ENCODE data around the gene DHRSX. TPM values are rescaled to one million over a fixed set of nuclear protein-coding genes. Genes with fewer than 3 reads are reported as not detected.

The DHRSX gene
- total and polyA plus RNA-seq, 2 of the 13 experiments (the other 11 are each of a cell fraction or from before 2014, with no cell fraction given): 15.5 to 24.3 TPM

GRCh38 chrX:2391869-2392606 lies 108.7 kb downstream of the DHRSX start (continued):
- TF ChIP-seq PAXIP1 (CRISPR knock-in tag; conservative IDR thresholded peaks at IDR 0.05) (0 out of 2 replicates have a peak, but pooled peaks have one; percentile 12), ERF (CRISPR knock-in tag; IDR thresholded peaks at IDR 0.05) (peak; percentile 57; the same call in 1 of the 2 replicates), ZNF644 (CRISPR knock-in tag; IDR thresholded peaks at IDR 0.05; ENCODE audit: low read depth) (0 out of 2 replicates have a peak, but pooled peaks have one; percentile 41), JUND (CRISPR knock-in tag; IDR thresholded peaks at IDR 0.05) (peak; percentile 61; the same call in 1 of the 2 replicates), CBX1 (IDR thresholded peaks at IDR 0.05; ENCODE audit: low read depth) (peak; percentile 61), ATF3 (CRISPR knock-in tag; IDR thresholded peaks at IDR 0.05) (peak; percentile 75; the same call in 1 of the 2 replicates), CEBPG (CRISPR knock-in tag; IDR thresholded peaks at IDR 0.05) (peak; percentile 91), ZBTB40 (IDR thresholded peaks at IDR 0.05) (no peak), ZBTB40 (CRISPR knock-in tag; IDR thresholded peaks at IDR 0.05) (0 out of 2 replicates have a peak, but pooled peaks have one; percentile 40), ETV6 (CRISPR knock-in tag; conservative IDR thresholded peaks at IDR 0.05) (no peak), BCL3 (CRISPR knock-in tag; IDR thresholded peaks at IDR 0.05) (no peak), RXRA (CRISPR knock-in tag; IDR thresholded peaks at IDR 0.05) (peak; percentile 68; the same call in 1 of the 2 replicates), ZNF276 (CRISPR knock-in tag; IDR thresholded peaks at IDR 0.05; ENCODE audit: low read depth) (no peak)

Measured in HepG2 (cell line).